D341Med (cell line): ENCODE results near the gene PCDHGA12.
A peak's percentile ranks its signal among the peaks of the same experiment; 100 is the strongest.

Experiments
- DNase-seq: peaks from one replicate; pipeline ENCODE4 v3.0.0; 2012; ENCODE audit warnings: low spot score

The PCDHGA12 gene

GRCh38 chr5:141439411-141440141 lies 9.3 kb downstream of the PCDHGA12 start:
- DNase-seq, result no peak

DNA sequence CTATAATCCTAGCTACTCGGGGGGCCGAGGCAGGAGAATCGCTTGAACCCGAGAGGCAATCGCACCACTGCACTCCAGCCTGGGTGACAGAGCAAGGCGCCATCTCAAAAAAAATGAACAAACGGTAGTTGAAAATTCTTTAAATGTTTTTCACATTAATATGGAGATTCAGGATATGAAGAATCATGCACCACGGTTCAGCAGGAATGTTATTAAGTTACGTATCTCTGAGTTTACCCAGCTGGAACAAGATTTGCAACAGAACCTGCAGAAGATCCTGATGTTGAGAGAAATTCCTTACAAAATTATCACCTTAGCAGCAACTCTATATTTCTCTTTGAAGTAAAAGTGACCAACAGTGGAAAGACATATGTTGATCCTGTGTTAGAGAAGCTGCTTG lies 10.0 kb downstream of the PCDHGA12 start:
- DNase-seq, result no peak

GRCh38 chr5:141441571-141442170 lies 11.4 kb downstream of the PCDHGA12 start:
- DNase-seq, result no peak

- no peak for DNase-seq
Measured at GRCh38 chr5:141465351-141465750, 35.0 kb downstream of the PCDHGA12 start.

- DNase-seq, result peak; percentile 71
Measured at GRCh38 chr5:141475625-141476131, 45.4 kb downstream of the PCDHGA12 start, which contains the start of gene PCDHGC3. Gene PCDHGC3, plus strand, starts transcription at chr5:141475966. Its CDS starts 151 bp downstream, at chr5:141476117.

GRCh38 chr5:141476132-141476911 lies 46.0 kb downstream of the PCDHGA12 start:
- no peak for DNase-seq

GRCh38 chr5:141477044-141477575 lies 46.8 kb downstream of the PCDHGA12 start:
- DNase-seq, result no peak

GRCh38 chr5:141477815-141478214 lies 47.5 kb downstream of the PCDHGA12 start:
- DNase-seq, result no peak

DNA sequence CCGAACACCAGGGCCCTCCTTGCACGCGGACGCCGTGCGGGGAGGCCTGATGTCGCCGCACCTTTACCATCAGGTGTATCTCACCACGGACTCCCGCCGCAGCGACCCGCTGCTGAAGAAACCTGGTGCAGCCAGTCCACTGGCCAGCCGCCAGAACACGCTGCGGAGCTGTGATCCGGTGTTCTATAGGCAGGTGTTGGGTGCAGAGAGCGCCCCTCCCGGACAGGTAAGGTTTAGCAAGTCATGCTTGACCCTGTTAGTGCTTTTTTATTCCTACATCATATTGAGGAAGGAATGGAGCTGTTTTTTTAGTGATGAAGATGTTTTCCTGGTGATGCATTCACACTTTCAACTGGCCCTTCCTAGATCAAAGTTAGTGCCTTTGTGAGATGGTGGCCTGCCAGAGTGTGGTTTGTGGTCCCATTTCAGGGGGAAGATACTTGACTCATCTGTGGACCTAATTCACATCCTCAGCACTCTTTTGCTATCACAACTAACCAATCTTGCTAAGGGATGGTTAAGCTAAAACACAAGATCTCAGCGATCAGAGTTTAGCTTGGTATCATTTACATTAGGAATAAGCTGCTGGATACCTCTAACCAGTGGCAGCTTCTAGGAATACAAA lies 48.1 kb downstream of the PCDHGA12 start:
- DNase-seq, result no peak

DNA sequence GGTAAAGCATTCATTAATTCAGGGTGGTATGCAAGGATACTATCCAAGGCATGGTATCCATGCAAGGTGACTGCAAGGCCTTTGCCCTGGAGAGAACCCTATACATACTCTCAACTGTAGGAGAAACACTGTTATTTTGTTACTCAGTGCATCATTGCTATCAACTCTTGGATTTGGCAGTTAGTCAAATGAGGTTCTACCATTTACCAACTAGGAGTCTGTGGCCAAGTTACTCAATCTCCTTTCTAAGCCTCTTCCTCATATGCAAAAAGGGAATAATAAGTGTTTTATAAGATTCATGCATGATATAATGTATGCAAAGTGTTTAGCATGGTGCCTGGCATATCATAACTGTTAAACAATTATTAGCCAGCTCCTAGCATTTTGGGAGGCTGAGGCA lies 49.5 kb downstream of the PCDHGA12 start:
- DNase-seq, result no peak
